Body of pancreas (tissue), 4 donors: Measurements from ENCODE around the gene LYRM1. TPM values are rescaled to one million over a fixed set of nuclear protein-coding genes. Genes with fewer than 3 reads are reported as not detected.
A peak's percentile ranks its signal among the peaks of the same experiment; 100 is the strongest.

ENCODE experiments used
- ATAC-seq: fragments of 150-250 bp; one replicate; pipeline ENCODE4 v1.9.1; 2016
- DNase-seq, 4 donors: peaks; one replicate each; pipeline ENCODE4 v3.0.0-alpha.2; 2019
- H3K27ac ChIP-seq, 4 donors: fragments of 200-600 bp; sonication (generic); 1 replicate in 3 of 4; 2 replicates in 1 of 4; pipeline versions ENCODE4 v1.5.1 to v1.6.1; 2016 to 2019; ENCODE audit warnings: mild to moderate bottlenecking in 1 of 4, mixed read lengths in 1 of 4, moderate library complexity in 1 of 4
- H3K27me3 ChIP-seq, 2 donors: fragments of 200-600 bp; sonication (generic); one replicate each; pipeline ENCODE4 v1.6.0; 2016; ENCODE audit warnings: mild to moderate bottlenecking in 1 of 2
- H3K36me3 ChIP-seq, 2 donors: fragments of 200-600 bp; sonication (generic); replicated peaks in 1 of 2; 2 replicates each; pipeline ENCODE4 v1.5.1; 2016; ENCODE audit warnings: low read depth in 2 of 2; ENCODE audit not compliant: insufficient read depth in 1 of 2
- H3K4me1 ChIP-seq: fragments of 200-600 bp; sonication (generic); one replicate; pipeline ENCODE4 v1.6.0; 2016
- H3K4me3 ChIP-seq, 2 donors: fragments of 200-600 bp; sonication (generic); 1 replicate in 1 of 2; 2 replicates in 1 of 2; pipeline ENCODE4 v1.5.1; 2016 to 2019
- H3K9me3 ChIP-seq, 3 donors: fragments of 200-600 bp; sonication (generic); 1 replicate in 2 of 3; 2 replicates in 1 of 3; pipeline ENCODE4 v1.5.1; 2016
- CTCF ChIP-seq, 7 experiments: fragments of 450-650 bp in 4 of 7; fragments of 200-600 bp in 3 of 7; sonication (generic) in 3 of 7; IDR thresholded peaks; one replicate each; pipeline ENCODE4 v1.5.1; 2016 to 2019; ENCODE audit warnings: antibody characterized with exemption in 7 of 7
- POLR2A ChIP-seq, 3 donors: fragments of 450-650 bp; IDR thresholded peaks; one replicate each; pipeline ENCODE4 v1.6.1; 2016; ENCODE audit warnings: antibody characterized with exemption in 3 of 3, mild to moderate bottlenecking in 2 of 3
- WGBS, 2 donors: methylation state at CpG; one replicate each; pipeline ENCODE4 v1.1.5; 2017; 5-methylcytosine and 5-hydroxymethylcytosine counted together
- intact Hi-C: fragments of 100-400 bp; cut with DNase I; formaldehyde crosslinking; loops from one replicate; pipeline ENCODE4 v1.15.1; 2023
- total RNA-seq, 2 donors: library from RNA; depleted of rRNA; stranded (reverse); fragments of >200 nt; gene quantifications; one replicate each; pipeline ENCODE4 v1.1.0, GENCODE V29; 2016

Gene LYRM1
- total RNA-seq, 2 donors from 2014 or later: 13.5 to 18.9 TPM

- 14% methylated on average over 1 of the region's 1 CpG; no CpG with 5 or more reads in 1 of the 2 donors for WGBS, 2 donors
- TF ChIP-seq POLR2A (IDR thresholded peaks at IDR 0.05): no peak
- TF ChIP-seq CTCF (IDR thresholded peaks at IDR 0.05): no peak
- Histone ChIP-seq H3K4me1 (peaks cover 90% of the 10 kb centered on the region), H3K9me3 (no peaks in the 10 kb centered on the region), H3K36me3 (no peaks in the 10 kb centered on the region), H3K27ac (peak overlapping the region; percentile 37 to 66 (median 54)), H3K27me3 (no peaks in the 10 kb centered on the region), H3K4me3 (no peak overlapping the region)
- no peak for ATAC-seq
- intact Hi-C loops: no loop called here
- no peak for DNase-seq
Observed at GRCh38 chr16:20884240-20884556, 16.4 kb upstream of the LYRM1 start.

GRCh38 chr16:20886320-20886719 lies 14.3 kb upstream of the LYRM1 start:
- H3K4me1 ChIP-seq: peaks cover 84% of the 10 kb centered on the region
- no peak overlapping the region for H3K27ac ChIP-seq
- intact Hi-C loops: no loop called here
- no peaks in the 10 kb centered on the region for H3K27me3 ChIP-seq
- WGBS, 2 donors: 41 to 69% methylated on average over 1 of the region's 1 CpG
- ATAC-seq (no peak), DNase-seq (no peak)
- no peak overlapping the region for H3K4me3 ChIP-seq
- no peaks in the 10 kb centered on the region for H3K36me3 ChIP-seq
- no peaks in the 10 kb centered on the region for H3K9me3 ChIP-seq
- no peak for TF ChIP-seq CTCF (IDR thresholded peaks at IDR 0.05)
- no peak for TF ChIP-seq POLR2A (IDR thresholded peaks at IDR 0.05)

DNA sequence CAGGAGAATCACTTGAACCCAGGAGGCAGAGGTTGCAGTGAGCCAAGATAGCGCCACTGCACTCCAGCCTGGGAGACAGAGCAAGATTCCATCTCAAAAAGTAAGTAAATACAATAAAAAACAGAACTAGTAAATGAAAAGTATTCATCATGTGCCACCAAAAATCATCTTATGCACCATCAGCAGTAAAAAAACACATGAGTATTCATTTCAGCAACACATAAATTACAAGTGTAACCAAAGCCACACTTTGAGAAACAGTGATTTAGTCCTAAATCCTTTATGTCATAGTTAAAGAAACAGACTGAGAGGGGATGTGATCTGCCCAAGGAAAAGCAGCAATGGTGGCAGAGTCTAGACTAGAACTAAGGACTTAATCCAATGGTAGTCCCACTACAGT lies 13.4 kb upstream of the LYRM1 start:
- H3K4me3 ChIP-seq: no peak overlapping the region
- H3K36me3 ChIP-seq: no peaks in the 10 kb centered on the region
- WGBS, 2 donors: 93 to 100% methylated on average over 1 of the region's 1 CpG
- no peaks in the 10 kb centered on the region for H3K9me3 ChIP-seq
- intact Hi-C loops: no loop called here
- peak overlapping the region in 2 of 4 donors; percentile 39 to 52 for H3K27ac ChIP-seq
- peaks cover 77% of the 10 kb centered on the region for H3K4me1 ChIP-seq
- ATAC-seq: no peak
- no peaks in the 10 kb centered on the region for H3K27me3 ChIP-seq
- DNase-seq: no peak
- TF ChIP-seq POLR2A (IDR thresholded peaks at IDR 0.05): no peak

GRCh38 chr16:20889625-20890275 lies 10.8 kb upstream of the LYRM1 start:
- H3K27ac ChIP-seq: peak overlapping the region in 1 of 4 donors; percentile 20
- no peak overlapping the region for H3K4me3 ChIP-seq
- no peaks in the 10 kb centered on the region for H3K9me3 ChIP-seq
- WGBS, 2 donors: 82 to 89% methylated on average over 4 of the region's 4 CpGs
- no peak for ATAC-seq
- intact Hi-C loops: no loop called here
- H3K4me1 ChIP-seq: peaks cover 52% of the 10 kb centered on the region
- TF ChIP-seq POLR2A (IDR thresholded peaks at IDR 0.05) (no peak), CTCF (IDR thresholded peaks at IDR 0.05) (no peak)
- no peak for DNase-seq
- no peaks in the 10 kb centered on the region for H3K27me3 ChIP-seq
- no peaks in the 10 kb centered on the region for H3K36me3 ChIP-seq

DNA sequence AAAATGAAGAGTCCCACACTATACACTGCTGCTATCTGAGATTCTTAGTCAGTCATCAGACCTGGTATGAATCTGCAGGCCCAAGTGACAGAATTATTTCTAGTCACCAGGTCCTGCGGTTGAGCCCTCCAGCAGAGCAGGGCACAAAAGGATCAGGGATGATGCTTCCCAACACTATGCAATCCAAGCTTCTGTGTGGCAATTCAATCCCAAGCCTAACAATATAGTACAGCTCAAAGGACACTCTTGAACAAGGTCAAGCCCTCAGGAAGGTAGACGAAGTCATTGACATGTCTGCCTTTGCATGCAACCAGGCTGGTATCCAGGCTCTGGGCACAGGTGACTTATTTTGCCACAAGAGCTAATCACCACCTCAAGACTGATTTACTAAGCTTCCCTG lies 6.2 kb upstream of the LYRM1 start:
- Histone ChIP-seq H3K4me1 (peaks cover 42% of the 10 kb centered on the region), H3K4me3 (no peak overlapping the region), H3K36me3 (no peaks in the 10 kb centered on the region), H3K27me3 (no peaks in the 10 kb centered on the region), H3K27ac (no peak overlapping the region), H3K9me3 (no peaks in the 10 kb centered on the region)
- intact Hi-C loops: no loop called here
- DNase-seq (no peak), ATAC-seq (no peak)
- TF ChIP-seq CTCF (IDR thresholded peaks at IDR 0.05) (no peak), POLR2A (IDR thresholded peaks at IDR 0.05) (no peak)
- WGBS, 2 donors: 78 to 100% methylated on average over 2 of the region's 2 CpGs
